OCI-LY3 (cell line): Measurements from ENCODE around the gene KCNH2.

Source experiments
- H2AFZ ChIP-seq: fragments of 200-600, 300-600 bp; shearing (Covaris generic); 2 replicates; pipeline ENCODE4 v1.6.0; 2014; ENCODE audit warnings: antibody characterized with exemption, low read depth, low read length
- H3K27ac ChIP-seq: fragments of 200-600, 300-600 bp; sonication (generic); 2 replicates; pipeline ENCODE4 v1.5.1; 2014; ENCODE audit warnings: mild to moderate bottlenecking, low read length, moderate library complexity, mixed read lengths
- H3K27me3 ChIP-seq: fragments of 200-600, 300-600 bp; sonication (generic); 2 replicates; pipeline ENCODE4 v1.6.1; 2014; ENCODE audit warnings: low read depth, low read length, mixed read lengths
- H3K36me3 ChIP-seq: fragments of 200-600, 300-600 bp; sonication (generic); replicated peaks from 2 replicates; pipeline ENCODE3; 2014; ENCODE audit warnings: low read depth, low read length, mixed read lengths
- H3K4me1 ChIP-seq: fragments of 300-600, 200-600 bp; sonication (generic); 2 replicates; pipeline ENCODE4 v1.6.1; 2014; ENCODE audit warnings: low read length, mixed read lengths
- H3K4me2 ChIP-seq: fragments of 200-600, 300-600 bp; sonication (generic); 2 replicates; pipeline ENCODE4 v1.6.1; 2014; ENCODE audit warnings: low read length, mixed read lengths
- H3K4me3 ChIP-seq: fragments of 300-600, 200-600 bp; sonication (generic); 2 replicates; pipeline ENCODE4 v1.5.1; 2014; ENCODE audit warnings: antibody characterized with exemption, mild to moderate bottlenecking, low read length, moderate library complexity
- H3K79me2 ChIP-seq: fragments of 300-600, 200-600 bp; shearing (Covaris generic); 2 replicates; pipeline ENCODE4 v1.6.1; 2014; ENCODE audit warnings: mild to moderate bottlenecking, low read length, mixed read lengths
- H3K9ac ChIP-seq: fragments of 300-600, 200-600 bp; shearing (Covaris generic); 2 replicates; pipeline ENCODE4 v1.6.0; 2014; ENCODE audit warnings: mild to moderate bottlenecking, low read length, moderate library complexity
- H3K9me3 ChIP-seq: fragments of 200-600, 300-600 bp; shearing (Covaris generic); 2 replicates; pipeline ENCODE4 v1.6.1; 2014; ENCODE audit warnings: low read length, mixed read lengths; ENCODE audit not compliant: insufficient read depth
- H4K20me1 ChIP-seq: fragments of 200-600, 300-600 bp; sonication (generic); 2 replicates; pipeline ENCODE4 v1.6.1; 2016; ENCODE audit warnings: low read length, mixed read lengths; ENCODE audit not compliant: insufficient read depth
- CTCF ChIP-seq: fragments of 200-600, 300-600 bp; sonication (generic); IDR thresholded peaks from 2 replicates; pipeline ENCODE4 v1.5.1; 2014; ENCODE audit warnings: antibody characterized with exemption, low read length, low read depth
- EZH2phosphoT487 ChIP-seq: fragments of 200-600 bp; shearing (Covaris generic); IDR thresholded peaks from 2 replicates; pipeline ENCODE4 v1.6.1; 2018; ENCODE audit warnings: antibody characterized with exemption, mixed run types, low read depth

The KCNH2 gene

GRCh38 chr7:150972741-150973140 is 5.4 kb downstream of the KCNH2 start:
- TF ChIP-seq EZH2phosphoT487 (no peak), CTCF (no peak)
- Histone ChIP-seq H3K27ac (no peak overlapping the region), H2AFZ (no peak overlapping the region), H3K4me2 (no peak overlapping the region), H3K27me3 (no peaks in the 10 kb centered on the region), H3K79me2 (peaks cover 4% of the 10 kb centered on the region; the same call in 1 of the 2 replicates), H3K4me1 (peaks cover 22% of the 10 kb centered on the region), H3K4me3 (no peak overlapping the region), H4K20me1 (no peaks in the 10 kb centered on the region; the same call in 1 of the 2 replicates), H3K9me3 (no peaks in the 10 kb centered on the region), H3K9ac (no peak overlapping the region), H3K36me3 (no peaks in the 10 kb centered on the region)

GRCh38 chr7:150972023-150972468 is 6.1 kb downstream of the KCNH2 start:
- no peaks in the 10 kb centered on the region; the same call in 1 of the 2 replicates for H4K20me1 ChIP-seq
- H3K4me3 ChIP-seq = no peak overlapping the region
- TF ChIP-seq EZH2phosphoT487 = no peak
- no peak for TF ChIP-seq CTCF
- H3K27ac ChIP-seq = no peak overlapping the region
- H3K79me2 ChIP-seq = peaks cover 3% of the 10 kb centered on the region; the same call in 1 of the 2 replicates
- H3K9me3 ChIP-seq = no peaks in the 10 kb centered on the region
- H3K9ac ChIP-seq = no peak overlapping the region
- no peak overlapping the region for H2AFZ ChIP-seq
- no peaks in the 10 kb centered on the region for H3K27me3 ChIP-seq
- no peak overlapping the region for H3K4me2 ChIP-seq
- H3K36me3 ChIP-seq = no peaks in the 10 kb centered on the region
- H3K4me1 ChIP-seq = peaks cover 20% of the 10 kb centered on the region

- no peak overlapping the region for H3K9ac ChIP-seq
- no peaks in the 10 kb centered on the region for H3K36me3 ChIP-seq
- no peak overlapping the region for H2AFZ ChIP-seq
- TF ChIP-seq EZH2phosphoT487 = no peak
- no peak for TF ChIP-seq CTCF
- H3K4me3 ChIP-seq = no peak overlapping the region
- no peaks in the 10 kb centered on the region; the same call in 1 of the 2 replicates for H4K20me1 ChIP-seq
- H3K79me2 ChIP-seq = no peaks in the 10 kb centered on the region
- no peaks in the 10 kb centered on the region for H3K9me3 ChIP-seq
- H3K4me2 ChIP-seq = no peak overlapping the region
- H3K27me3 ChIP-seq = no peaks in the 10 kb centered on the region
- H3K4me1 ChIP-seq = peaks cover 17% of the 10 kb centered on the region
- no peak overlapping the region for H3K27ac ChIP-seq
Observed at GRCh38 chr7:150971242-150972022, 6.7 kb downstream of the KCNH2 start.

- H3K27me3 ChIP-seq = no peaks in the 10 kb centered on the region
- H3K4me1 ChIP-seq = peaks cover 7% of the 10 kb centered on the region
- no peaks in the 10 kb centered on the region for H3K36me3 ChIP-seq
- H3K9me3 ChIP-seq = no peaks in the 10 kb centered on the region
- no peaks in the 10 kb centered on the region for H3K79me2 ChIP-seq
- H3K27ac ChIP-seq = no peak overlapping the region
- no peaks in the 10 kb centered on the region; the same call in 1 of the 2 replicates for H4K20me1 ChIP-seq
- H3K4me3 ChIP-seq = no peak overlapping the region
- H3K9ac ChIP-seq = no peak overlapping the region
- no peak overlapping the region for H3K4me2 ChIP-seq
- H2AFZ ChIP-seq = no peak overlapping the region
- no peak for TF ChIP-seq EZH2phosphoT487
- no peak for TF ChIP-seq CTCF
Observed at GRCh38 chr7:150970424-150970823, 7.7 kb downstream of the KCNH2 start.
